Measurements from ENCODE around the gene IL4I1. TPM values are rescaled to one million over a fixed set of nuclear protein-coding genes. Genes with fewer than 3 reads are reported as not detected.

IL4I1 gene
- total RNA-seq, 2 experiments from 2014 or later = 3.7 to 4.2 TPM

- H3K9me3 Mint-ChIP-seq = no peaks in the 10 kb centered on the region
- peaks cover 53% of the 10 kb centered on the region for H3K36me3 Mint-ChIP-seq (ENCODE audit: low read depth)
- H3K27me3 Mint-ChIP-seq = no peaks in the 10 kb centered on the region
- peaks cover 42% of the 10 kb centered on the region for H3K4me1 Mint-ChIP-seq
- CTCF ChIA-PET = interaction anchor here (0.6 to 1.3 kb wide), 3 partner anchors 15 to 447 kb away, joined by 3 to 4 read pairs (median 3); no protein-coding TSS in a partner anchor
- POLR2A ChIA-PET = no interaction called here
- no peak for DNase-seq
- no peak overlapping the region for H3K27ac Mint-ChIP-seq
- H3K4me3 Mint-ChIP-seq = no peak overlapping the region
Measured at GRCh38 chr19:49921871-49922795, 25.4 kb upstream of the IL4I1 start.

GRCh38 chr19:49920624-49921363 is 24.1 kb upstream of the IL4I1 start:
- ChIA-PET POLR2A (no interaction called here), CTCF (interaction anchor here (1.3 kb wide), 1 partner anchor 14 kb away, joined by 4 read pairs; no protein-coding TSS in a partner anchor)
- no peak overlapping the region for H3K4me3 Mint-ChIP-seq
- no peaks in the 10 kb centered on the region for H3K9me3 Mint-ChIP-seq
- H3K36me3 Mint-ChIP-seq (ENCODE audit: low read depth) = peaks cover 55% of the 10 kb centered on the region
- no peak for DNase-seq
- no peaks in the 10 kb centered on the region for H3K27me3 Mint-ChIP-seq
- no peak overlapping the region for H3K27ac Mint-ChIP-seq
- peaks cover 39% of the 10 kb centered on the region for H3K4me1 Mint-ChIP-seq

GRCh38 chr19:49918089-49918488 is 21.4 kb upstream of the IL4I1 start:
- H3K27me3 Mint-ChIP-seq = no peaks in the 10 kb centered on the region
- H3K36me3 Mint-ChIP-seq (ENCODE audit: low read depth) = peaks cover 61% of the 10 kb centered on the region
- H3K4me3 Mint-ChIP-seq = no peak overlapping the region
- ChIA-PET POLR2A (interaction anchor here (0.8 kb wide), 1 partner anchor 24 kb away, joined by 4 read pairs; no protein-coding TSS in a partner anchor), CTCF (interaction anchor here (0.7 to 1.5 kb wide), 3 partner anchors 9 to 448 kb away, joined by 4 to 9 read pairs (median 5); no protein-coding TSS in a partner anchor)
- DNase-seq = no peak
- H3K27ac Mint-ChIP-seq = no peak overlapping the region
- H3K4me1 Mint-ChIP-seq = peaks cover 34% of the 10 kb centered on the region
- no peaks in the 10 kb centered on the region for H3K9me3 Mint-ChIP-seq

- no peaks in the 10 kb centered on the region for H3K9me3 Mint-ChIP-seq
- no peak for DNase-seq
- H3K27me3 Mint-ChIP-seq = no peaks in the 10 kb centered on the region
- ChIA-PET POLR2A (interaction anchor here (0.8 kb wide), 1 partner anchor 23 kb away, joined by 4 read pairs; no protein-coding TSS in a partner anchor), CTCF (interaction anchor here (0.7 to 1.5 kb wide), 3 partner anchors 8 to 449 kb away, joined by 4 to 9 read pairs (median 5); no protein-coding TSS in a partner anchor)
- no peak overlapping the region for H3K4me3 Mint-ChIP-seq
- H3K36me3 Mint-ChIP-seq (ENCODE audit: low read depth) = peaks cover 66% of the 10 kb centered on the region
- H3K4me1 Mint-ChIP-seq = peaks cover 37% of the 10 kb centered on the region
- H3K27ac Mint-ChIP-seq = no peak overlapping the region
Measured at GRCh38 chr19:49916839-49917733, 20.4 kb upstream of the IL4I1 start.

GRCh38 chr19:49915271-49915670 is 18.6 kb upstream of the IL4I1 start:
- CTCF ChIA-PET = no interaction called here
- no peak overlapping the region for H3K27ac Mint-ChIP-seq

GRCh38 chr19:49913720-49914119 is 17.0 kb upstream of the IL4I1 start:
- Mint-ChIP-seq H3K36me3 (ENCODE audit: low read depth) (peaks cover 61% of the 10 kb centered on the region), H3K27ac (no peak overlapping the region), H3K9me3 (no peaks in the 10 kb centered on the region), H3K4me3 (no peak overlapping the region), H3K27me3 (no peaks in the 10 kb centered on the region), H3K4me1 (peaks cover 36% of the 10 kb centered on the region)
- no peak for DNase-seq
- ChIA-PET CTCF (interaction anchor here (0.7 to 1.9 kb wide), 3 partner anchors 9 to 34 kb away, joined by 3 to 6 read pairs (median 5); no protein-coding TSS in a partner anchor), POLR2A (no interaction called here)

More at GRCh38 chr19:49915271-49915670, 18.6 kb upstream of the IL4I1 start:
- Mint-ChIP-seq H3K4me1 (peaks cover 37% of the 10 kb centered on the region), H3K4me3 (no peak overlapping the region), H3K27me3 (no peaks in the 10 kb centered on the region), H3K36me3 (ENCODE audit: low read depth) (peaks cover 59% of the 10 kb centered on the region), H3K9me3 (no peaks in the 10 kb centered on the region)
- DNase-seq = no peak
- POLR2A ChIA-PET = no interaction called here

GRCh38 chr19:49912965-49913685 is 16.4 kb upstream of the IL4I1 start:
- CTCF ChIA-PET = interaction anchor here (0.7 to 1.9 kb wide), 4 partner anchors 8 to 35 kb away, joined by 3 to 6 read pairs (median 6); partner anchors contain the start of genes ATF5 and NUP62
- Mint-ChIP-seq H3K27me3 (no peaks in the 10 kb centered on the region), H3K4me1 (peaks cover 36% of the 10 kb centered on the region), H3K4me3 (no peak overlapping the region), H3K9me3 (no peaks in the 10 kb centered on the region), H3K36me3 (ENCODE audit: low read depth) (peaks cover 63% of the 10 kb centered on the region), H3K27ac (no peak overlapping the region)
- DNase-seq = no peak
- POLR2A ChIA-PET = no interaction called here

GRCh38 chr19:49911381-49912145 is 14.9 kb upstream of the IL4I1 start:
- H3K36me3 Mint-ChIP-seq (ENCODE audit: low read depth) = peaks cover 62% of the 10 kb centered on the region
- H3K27ac Mint-ChIP-seq = peak overlapping the region; percentile 71
- ChIA-PET CTCF (interaction anchor here (0.6 to 1.9 kb wide), 6 partner anchors 9 to 68 kb away, joined by 3 to 6 read pairs (median 4); partner anchors contain the start of genes ATF5 and NUP62), POLR2A (interaction anchor here (1.0 kb wide), 1 partner anchor 17 kb away, joined by 3 read pairs; no protein-coding TSS in a partner anchor)
- H3K4me1 Mint-ChIP-seq = peaks cover 35% of the 10 kb centered on the region
- no peak overlapping the region for H3K4me3 Mint-ChIP-seq
- no peaks in the 10 kb centered on the region for H3K27me3 Mint-ChIP-seq
- DNase-seq = no peak
- H3K9me3 Mint-ChIP-seq = no peaks in the 10 kb centered on the region

- CTCF ChIA-PET = interaction anchor here (1.0 to 2.0 kb wide), 3 partner anchors 8 to 20 kb away, joined by 3 to 5 read pairs (median 5); no protein-coding TSS in a partner anchor
- peaks cover 39% of the 10 kb centered on the region for H3K4me1 Mint-ChIP-seq
- POLR2A ChIA-PET = no interaction called here
- DNase-seq = no peak
- H3K27me3 Mint-ChIP-seq = no peaks in the 10 kb centered on the region
- peaks cover 63% of the 10 kb centered on the region for H3K36me3 Mint-ChIP-seq (ENCODE audit: low read depth)
- no peak overlapping the region for H3K27ac Mint-ChIP-seq
- H3K4me3 Mint-ChIP-seq = no peak overlapping the region
- no peaks in the 10 kb centered on the region for H3K9me3 Mint-ChIP-seq
Measured at GRCh38 chr19:49910179-49910578, 13.5 kb upstream of the IL4I1 start.

GRCh38 chr19:49908480-49909420 is 12.1 kb upstream of the IL4I1 start:
- ChIA-PET POLR2A (interaction anchor here (0.6 kb wide), 2 partner anchors 11 to 253 kb away, joined by 3 read pairs; no protein-coding TSS in a partner anchor), CTCF (interaction anchor here (0.9 to 2.0 kb wide), 2 partner anchors 9 to 16 kb away, joined by 3 to 5 read pairs; no protein-coding TSS in a partner anchor)
- Mint-ChIP-seq H3K27me3 (no peaks in the 10 kb centered on the region), H3K36me3 (ENCODE audit: low read depth) (peaks cover 51% of the 10 kb centered on the region), H3K27ac (no peak overlapping the region), H3K9me3 (no peaks in the 10 kb centered on the region), H3K4me1 (peaks cover 46% of the 10 kb centered on the region), H3K4me3 (no peak overlapping the region)
- DNase-seq = no peak

Data from activated CD4-positive, alpha-beta T cell treated with anti-CD3 and anti-CD28 coated beads, Interleukin-2, amount 10 ng/mL, durations not matched to agents 7 days and 5 days (primary cell).